ENCODE data around the gene ANK3. TPM values are rescaled to one million over a fixed set of nuclear protein-coding genes. Genes with fewer than 3 reads are reported as not detected.

ANK3 gene
- total RNA-seq, 1 experiment from 2014 or later = 69.6 TPM

DNA sequence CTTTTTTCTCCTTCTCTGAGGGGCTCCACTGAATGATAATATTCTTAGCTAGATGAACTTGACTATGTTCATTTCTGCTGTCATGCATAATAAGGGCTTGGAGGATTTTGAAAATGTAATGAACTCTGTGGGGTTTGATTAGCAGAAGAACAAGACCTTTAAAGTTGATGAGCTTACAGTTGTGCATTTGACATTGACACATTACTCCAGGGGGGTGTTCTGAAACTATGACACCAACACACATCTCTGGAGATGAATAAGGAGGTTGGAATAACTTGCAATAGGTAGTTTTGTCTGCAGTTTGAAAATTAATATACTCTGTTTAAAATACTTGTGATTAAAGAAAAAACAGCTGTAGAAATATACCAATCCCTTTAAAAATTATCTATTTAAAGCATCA, 80.3 kb downstream of the ANK3 start (continued):
- TF ChIP-seq, protein P1, sequence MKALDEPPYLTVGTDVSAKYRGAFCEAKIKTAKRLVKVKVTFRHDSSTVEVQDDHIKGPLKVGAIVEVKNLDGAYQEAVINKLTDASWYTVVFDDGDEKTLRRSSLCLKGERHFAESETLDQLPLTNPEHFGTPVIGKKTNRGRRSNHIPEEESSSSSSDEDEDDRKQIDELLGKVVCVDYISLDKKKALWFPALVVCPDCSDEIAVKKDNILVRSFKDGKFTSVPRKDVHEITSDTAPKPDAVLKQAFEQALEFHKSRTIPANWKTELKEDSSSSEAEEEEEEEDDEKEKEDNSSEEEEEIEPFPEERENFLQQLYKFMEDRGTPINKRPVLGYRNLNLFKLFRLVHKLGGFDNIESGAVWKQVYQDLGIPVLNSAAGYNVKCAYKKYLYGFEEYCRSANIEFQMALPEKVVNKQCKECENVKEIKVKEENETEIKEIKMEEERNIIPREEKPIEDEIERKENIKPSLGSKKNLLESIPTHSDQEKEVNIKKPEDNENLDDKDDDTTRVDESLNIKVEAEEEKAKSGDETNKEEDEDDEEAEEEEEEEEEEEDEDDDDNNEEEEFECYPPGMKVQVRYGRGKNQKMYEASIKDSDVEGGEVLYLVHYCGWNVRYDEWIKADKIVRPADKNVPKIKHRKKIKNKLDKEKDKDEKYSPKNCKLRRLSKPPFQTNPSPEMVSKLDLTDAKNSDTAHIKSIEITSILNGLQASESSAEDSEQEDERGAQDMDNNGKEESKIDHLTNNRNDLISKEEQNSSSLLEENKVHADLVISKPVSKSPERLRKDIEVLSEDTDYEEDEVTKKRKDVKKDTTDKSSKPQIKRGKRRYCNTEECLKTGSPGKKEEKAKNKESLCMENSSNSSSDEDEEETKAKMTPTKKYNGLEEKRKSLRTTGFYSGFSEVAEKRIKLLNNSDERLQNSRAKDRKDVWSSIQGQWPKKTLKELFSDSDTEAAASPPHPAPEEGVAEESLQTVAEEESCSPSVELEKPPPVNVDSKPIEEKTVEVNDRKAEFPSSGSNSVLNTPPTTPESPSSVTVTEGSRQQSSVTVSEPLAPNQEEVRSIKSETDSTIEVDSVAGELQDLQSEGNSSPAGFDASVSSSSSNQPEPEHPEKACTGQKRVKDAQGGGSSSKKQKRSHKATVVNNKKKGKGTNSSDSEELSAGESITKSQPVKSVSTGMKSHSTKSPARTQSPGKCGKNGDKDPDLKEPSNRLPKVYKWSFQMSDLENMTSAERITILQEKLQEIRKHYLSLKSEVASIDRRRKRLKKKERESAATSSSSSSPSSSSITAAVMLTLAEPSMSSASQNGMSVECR (CRISPR knock-in tag; IDR thresholded peaks at IDR 0.05; ENCODE audit: borderline replicate concordance) = no peak
- TF ChIP-seq, protein P2, sequence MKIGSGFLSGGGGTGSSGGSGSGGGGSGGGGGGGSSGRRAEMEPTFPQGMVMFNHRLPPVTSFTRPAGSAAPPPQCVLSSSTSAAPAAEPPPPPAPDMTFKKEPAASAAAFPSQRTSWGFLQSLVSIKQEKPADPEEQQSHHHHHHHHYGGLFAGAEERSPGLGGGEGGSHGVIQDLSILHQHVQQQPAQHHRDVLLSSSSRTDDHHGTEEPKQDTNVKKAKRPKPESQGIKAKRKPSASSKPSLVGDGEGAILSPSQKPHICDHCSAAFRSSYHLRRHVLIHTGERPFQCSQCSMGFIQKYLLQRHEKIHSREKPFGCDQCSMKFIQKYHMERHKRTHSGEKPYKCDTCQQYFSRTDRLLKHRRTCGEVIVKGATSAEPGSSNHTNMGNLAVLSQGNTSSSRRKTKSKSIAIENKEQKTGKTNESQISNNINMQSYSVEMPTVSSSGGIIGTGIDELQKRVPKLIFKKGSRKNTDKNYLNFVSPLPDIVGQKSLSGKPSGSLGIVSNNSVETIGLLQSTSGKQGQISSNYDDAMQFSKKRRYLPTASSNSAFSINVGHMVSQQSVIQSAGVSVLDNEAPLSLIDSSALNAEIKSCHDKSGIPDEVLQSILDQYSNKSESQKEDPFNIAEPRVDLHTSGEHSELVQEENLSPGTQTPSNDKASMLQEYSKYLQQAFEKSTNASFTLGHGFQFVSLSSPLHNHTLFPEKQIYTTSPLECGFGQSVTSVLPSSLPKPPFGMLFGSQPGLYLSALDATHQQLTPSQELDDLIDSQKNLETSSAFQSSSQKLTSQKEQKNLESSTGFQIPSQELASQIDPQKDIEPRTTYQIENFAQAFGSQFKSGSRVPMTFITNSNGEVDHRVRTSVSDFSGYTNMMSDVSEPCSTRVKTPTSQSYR (CRISPR knock-in tag; IDR thresholded peaks at IDR 0.05) = no peak
- TF ChIP-seq, protein P3, sequence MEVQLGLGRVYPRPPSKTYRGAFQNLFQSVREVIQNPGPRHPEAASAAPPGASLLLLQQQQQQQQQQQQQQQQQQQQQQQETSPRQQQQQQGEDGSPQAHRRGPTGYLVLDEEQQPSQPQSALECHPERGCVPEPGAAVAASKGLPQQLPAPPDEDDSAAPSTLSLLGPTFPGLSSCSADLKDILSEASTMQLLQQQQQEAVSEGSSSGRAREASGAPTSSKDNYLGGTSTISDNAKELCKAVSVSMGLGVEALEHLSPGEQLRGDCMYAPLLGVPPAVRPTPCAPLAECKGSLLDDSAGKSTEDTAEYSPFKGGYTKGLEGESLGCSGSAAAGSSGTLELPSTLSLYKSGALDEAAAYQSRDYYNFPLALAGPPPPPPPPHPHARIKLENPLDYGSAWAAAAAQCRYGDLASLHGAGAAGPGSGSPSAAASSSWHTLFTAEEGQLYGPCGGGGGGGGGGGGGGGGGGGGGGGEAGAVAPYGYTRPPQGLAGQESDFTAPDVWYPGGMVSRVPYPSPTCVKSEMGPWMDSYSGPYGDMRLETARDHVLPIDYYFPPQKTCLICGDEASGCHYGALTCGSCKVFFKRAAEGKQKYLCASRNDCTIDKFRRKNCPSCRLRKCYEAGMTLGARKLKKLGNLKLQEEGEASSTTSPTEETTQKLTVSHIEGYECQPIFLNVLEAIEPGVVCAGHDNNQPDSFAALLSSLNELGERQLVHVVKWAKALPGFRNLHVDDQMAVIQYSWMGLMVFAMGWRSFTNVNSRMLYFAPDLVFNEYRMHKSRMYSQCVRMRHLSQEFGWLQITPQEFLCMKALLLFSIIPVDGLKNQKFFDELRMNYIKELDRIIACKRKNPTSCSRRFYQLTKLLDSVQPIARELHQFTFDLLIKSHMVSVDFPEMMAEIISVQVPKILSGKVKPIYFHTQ (CRISPR knock-in tag; IDR thresholded peaks at IDR 0.05) = no peak
- TF ChIP-seq, protein P4, sequence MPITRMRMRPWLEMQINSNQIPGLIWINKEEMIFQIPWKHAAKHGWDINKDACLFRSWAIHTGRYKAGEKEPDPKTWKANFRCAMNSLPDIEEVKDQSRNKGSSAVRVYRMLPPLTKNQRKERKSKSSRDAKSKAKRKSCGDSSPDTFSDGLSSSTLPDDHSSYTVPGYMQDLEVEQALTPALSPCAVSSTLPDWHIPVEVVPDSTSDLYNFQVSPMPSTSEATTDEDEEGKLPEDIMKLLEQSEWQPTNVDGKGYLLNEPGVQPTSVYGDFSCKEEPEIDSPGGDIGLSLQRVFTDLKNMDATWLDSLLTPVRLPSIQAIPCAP (CRISPR knock-in tag; IDR thresholded peaks at IDR 0.05) = no peak
- TF ChIP-seq, protein P5, sequence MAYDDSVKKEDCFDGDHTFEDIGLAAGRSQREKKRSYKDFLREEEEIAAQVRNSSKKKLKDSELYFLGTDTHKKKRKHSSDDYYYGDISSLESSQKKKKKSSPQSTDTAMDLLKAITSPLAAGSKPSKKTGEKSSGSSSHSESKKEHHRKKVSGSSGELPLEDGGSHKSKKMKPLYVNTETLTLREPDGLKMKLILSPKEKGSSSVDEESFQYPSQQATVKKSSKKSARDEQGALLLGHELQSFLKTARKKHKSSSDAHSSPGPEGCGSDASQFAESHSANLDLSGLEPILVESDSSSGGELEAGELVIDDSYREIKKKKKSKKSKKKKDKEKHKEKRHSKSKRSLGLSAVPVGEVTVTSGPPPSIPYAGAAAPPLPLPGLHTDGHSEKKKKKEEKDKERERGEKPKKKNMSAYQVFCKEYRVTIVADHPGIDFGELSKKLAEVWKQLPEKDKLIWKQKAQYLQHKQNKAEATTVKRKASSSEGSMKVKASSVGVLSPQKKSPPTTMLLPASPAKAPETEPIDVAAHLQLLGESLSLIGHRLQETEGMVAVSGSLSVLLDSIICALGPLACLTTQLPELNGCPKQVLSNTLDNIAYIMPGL (CRISPR knock-in tag; IDR thresholded peaks at IDR 0.05) = no peak
- TF ChIP-seq SP1 (CRISPR knock-in tag; conservative IDR thresholded peaks at IDR 0.05) = no peak
- no peak for TF ChIP-seq TEAD1 (CRISPR knock-in tag; IDR thresholded peaks at IDR 0.05)
- no peak for TF ChIP-seq SMAD3 (CRISPR knock-in tag; IDR thresholded peaks at IDR 0.05; ENCODE audit: borderline replicate concordance)
- TF ChIP-seq ESRRA (CRISPR knock-in tag; IDR thresholded peaks at IDR 0.05; ENCODE audit: borderline replicate concordance) = no peak
- no peak for TF ChIP-seq IRF2 (CRISPR knock-in tag; IDR thresholded peaks at IDR 0.05; ENCODE audit: borderline replicate concordance, low read depth)
- TF ChIP-seq, protein P6, sequence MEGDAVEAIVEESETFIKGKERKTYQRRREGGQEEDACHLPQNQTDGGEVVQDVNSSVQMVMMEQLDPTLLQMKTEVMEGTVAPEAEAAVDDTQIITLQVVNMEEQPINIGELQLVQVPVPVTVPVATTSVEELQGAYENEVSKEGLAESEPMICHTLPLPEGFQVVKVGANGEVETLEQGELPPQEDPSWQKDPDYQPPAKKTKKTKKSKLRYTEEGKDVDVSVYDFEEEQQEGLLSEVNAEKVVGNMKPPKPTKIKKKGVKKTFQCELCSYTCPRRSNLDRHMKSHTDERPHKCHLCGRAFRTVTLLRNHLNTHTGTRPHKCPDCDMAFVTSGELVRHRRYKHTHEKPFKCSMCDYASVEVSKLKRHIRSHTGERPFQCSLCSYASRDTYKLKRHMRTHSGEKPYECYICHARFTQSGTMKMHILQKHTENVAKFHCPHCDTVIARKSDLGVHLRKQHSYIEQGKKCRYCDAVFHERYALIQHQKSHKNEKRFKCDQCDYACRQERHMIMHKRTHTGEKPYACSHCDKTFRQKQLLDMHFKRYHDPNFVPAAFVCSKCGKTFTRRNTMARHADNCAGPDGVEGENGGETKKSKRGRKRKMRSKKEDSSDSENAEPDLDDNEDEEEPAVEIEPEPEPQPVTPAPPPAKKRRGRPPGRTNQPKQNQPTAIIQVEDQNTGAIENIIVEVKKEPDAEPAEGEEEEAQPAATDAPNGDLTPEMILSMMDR (IDR thresholded peaks at IDR 0.05) = no peak

DNA sequence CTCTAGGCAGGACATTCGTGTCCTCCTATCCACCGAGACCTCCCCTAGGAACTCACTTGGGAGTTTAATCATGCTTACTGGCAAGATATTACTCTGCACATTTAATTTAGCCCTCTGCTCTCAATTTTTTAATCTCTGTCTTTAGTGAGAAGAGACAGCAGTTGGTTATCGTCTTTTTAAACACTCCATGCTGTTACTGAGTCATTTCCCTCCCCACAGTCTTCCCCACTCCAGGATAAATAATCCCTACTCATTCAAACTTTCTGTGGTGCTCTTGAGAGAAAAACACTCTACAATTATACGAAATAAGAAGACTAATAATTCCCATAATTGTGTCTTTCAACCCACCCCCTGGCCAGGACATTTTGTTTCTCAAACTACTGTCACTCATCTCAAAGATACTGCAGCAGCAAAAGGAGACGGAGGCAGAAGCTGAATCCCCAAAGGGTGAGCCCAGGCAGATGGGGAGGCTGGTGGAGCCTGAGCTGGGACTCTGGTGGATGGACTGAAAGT, 84.2 kb downstream of the ANK3 start:
- Mint-ChIP-seq H3K9me3 (no peaks in the 10 kb centered on the region), H3K27me3 (ENCODE audit: low read depth) (no peaks in the 10 kb centered on the region), H3K4me3 (no peak overlapping the region), H3K36me3 (no peaks in the 10 kb centered on the region), H3K27ac (no peak overlapping the region), H3K4me1 (peaks cover 12% of the 10 kb centered on the region)
- ChIA-PET CTCF (no interaction called here), POLR2A (no interaction called here)
- ATAC-seq (no peak), DNase-seq (ENCODE audit: low spot score) (no peak)
- no peak for TF ChIP-seq KAT7 (CRISPR knock-in tag; IDR thresholded peaks at IDR 0.05; ENCODE audit: borderline replicate concordance)
- no peak for TF ChIP-seq ZBTB21 (CRISPR knock-in tag; IDR thresholded peaks at IDR 0.05; ENCODE audit: borderline replicate concordance)
- no peak for TF ChIP-seq EMX1 (CRISPR knock-in tag; IDR thresholded peaks at IDR 0.05)
- TF ChIP-seq, protein P6 (IDR thresholded peaks at IDR 0.05) = no peak
- TF ChIP-seq PRRX2 (CRISPR knock-in tag; IDR thresholded peaks at IDR 0.05) = no peak
- TF ChIP-seq, protein P7, sequence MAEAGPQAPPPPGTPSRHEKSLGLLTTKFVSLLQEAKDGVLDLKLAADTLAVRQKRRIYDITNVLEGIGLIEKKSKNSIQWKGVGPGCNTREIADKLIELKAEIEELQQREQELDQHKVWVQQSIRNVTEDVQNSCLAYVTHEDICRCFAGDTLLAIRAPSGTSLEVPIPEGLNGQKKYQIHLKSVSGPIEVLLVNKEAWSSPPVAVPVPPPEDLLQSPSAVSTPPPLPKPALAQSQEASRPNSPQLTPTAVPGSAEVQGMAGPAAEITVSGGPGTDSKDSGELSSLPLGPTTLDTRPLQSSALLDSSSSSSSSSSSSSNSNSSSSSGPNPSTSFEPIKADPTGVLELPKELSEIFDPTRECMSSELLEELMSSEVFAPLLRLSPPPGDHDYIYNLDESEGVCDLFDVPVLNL (CRISPR knock-in tag; IDR thresholded peaks at IDR 0.05; ENCODE audit: borderline replicate concordance, low read depth) = no peak
- TF ChIP-seq RELA (CRISPR knock-in tag; IDR thresholded peaks at IDR 0.05; ENCODE audit: borderline replicate concordance) = no peak

All from WTC11 (cell line).